NCI-H146 treated with DMSO at 0.1 percent for 48 hours (cell line): Measurements from ENCODE around the gene EYS.

ENCODE experiments used
- DNase-seq: peaks from one replicate; lab custom pipeline; 2025; ENCODE audit not compliant: unreplicated experiment; lab: John Stamatoyannopoulos, UW

The EYS gene

GRCh38 chr6:63716169-63716568, 1990.9 kb downstream of the EYS start:
- DNase-seq, result no peak

GRCh38 chr6:63714091-63714490, 1992.9 kb downstream of the EYS start:
- DNase-seq, result no peak

GRCh38 chr6:63713332-63713731, 1993.7 kb downstream of the EYS start:
- no peak for DNase-seq

DNA sequence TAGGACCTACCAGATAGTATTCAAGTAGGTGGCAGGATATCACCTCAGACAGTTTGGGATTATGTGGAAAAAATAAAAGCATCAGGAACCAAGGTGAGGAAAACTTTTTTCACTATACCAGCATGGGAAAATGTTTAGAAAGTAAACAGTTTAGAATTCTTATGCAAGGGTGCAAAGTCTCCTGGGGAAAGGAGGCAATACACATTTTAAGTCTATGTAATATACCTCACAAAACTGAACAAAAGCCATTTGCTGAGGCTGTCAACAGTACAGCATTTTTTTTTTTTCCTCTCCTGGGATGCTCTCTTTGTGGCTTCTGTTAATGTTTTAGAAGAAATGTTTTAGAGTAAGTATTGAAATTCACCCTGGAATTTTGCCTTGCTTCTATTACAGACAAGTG, 1997.9 kb downstream of the EYS start:
- DNase-seq, result no peak

DNA sequence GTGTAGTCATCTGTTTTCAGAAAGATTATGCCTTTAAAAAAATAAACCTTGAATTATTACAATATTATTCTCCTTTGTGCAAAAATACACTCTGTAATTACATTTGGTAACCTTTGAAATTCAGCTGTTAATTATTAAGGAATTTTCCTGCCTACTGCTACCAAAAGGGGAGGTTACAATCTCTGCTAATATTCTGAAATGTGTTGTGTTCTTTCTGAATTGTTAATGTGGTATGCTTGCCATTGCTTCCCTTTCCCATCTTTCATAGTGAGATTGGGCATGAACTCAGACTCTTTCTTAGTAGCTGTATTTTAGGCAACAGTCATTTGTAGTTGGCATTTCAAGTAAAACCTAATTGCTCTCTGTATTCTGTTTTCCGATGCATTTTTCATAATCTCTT, 1998.4 kb downstream of the EYS start:
- DNase-seq, result no peak

DNA sequence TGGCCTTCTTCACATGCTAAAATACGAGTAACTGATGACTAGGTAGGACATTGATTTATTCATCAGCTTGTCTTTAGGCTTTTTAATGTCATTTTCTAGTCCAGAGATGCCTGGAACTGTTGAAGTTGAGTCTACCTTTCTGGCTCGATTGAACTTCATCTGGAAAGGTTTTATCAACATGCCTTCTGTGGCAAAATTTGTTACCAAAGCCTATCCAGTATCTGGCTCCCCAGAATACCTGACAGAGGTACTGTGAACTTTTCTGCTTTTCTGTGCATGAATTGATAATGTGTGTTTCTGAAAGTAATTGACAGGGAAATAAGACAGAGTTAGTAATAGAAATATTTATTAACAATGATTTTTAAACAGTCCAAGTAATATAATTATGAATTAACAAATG, 2000.4 kb downstream of the EYS start:
- DNase-seq, result no peak

- DNase-seq, result no peak
Observed at GRCh38 chr6:63705707-63706106, 2001.3 kb downstream of the EYS start.

GRCh38 chr6:63690221-63690620, 2016.8 kb downstream of the EYS start:
- DNase-seq, result no peak

DNA sequence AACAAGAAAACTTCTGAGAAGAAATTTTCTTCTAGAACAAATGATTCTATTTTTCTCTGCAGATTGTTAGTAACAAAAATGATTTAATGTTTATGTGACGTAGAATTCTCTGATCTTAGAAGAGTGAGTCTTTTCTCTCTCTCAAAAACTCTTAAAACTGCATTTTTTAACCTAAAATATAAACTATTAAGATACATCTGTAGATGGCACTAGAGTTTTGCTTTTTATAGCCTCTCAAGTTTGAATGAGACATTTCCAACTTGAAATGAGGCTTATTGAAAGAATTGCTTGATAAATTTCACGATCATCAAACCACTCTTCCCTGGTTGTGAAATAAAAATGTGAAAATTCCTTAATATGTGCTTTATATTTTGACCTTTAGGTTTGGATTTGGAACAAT, 2017.6 kb downstream of the EYS start:
- DNase-seq, result no peak

- DNase-seq, result no peak
Observed at GRCh38 chr6:63685446-63686379, 2021.3 kb downstream of the EYS start.

GRCh38 chr6:63683071-63683603, 2023.9 kb downstream of the EYS start:
- DNase-seq, result no peak

- no peak for DNase-seq
Observed at GRCh38 chr6:63677282-63677681, 2029.7 kb downstream of the EYS start.

- no peak for DNase-seq
Observed at GRCh38 chr6:63676412-63677114, 2030.5 kb downstream of the EYS start.

DNA sequence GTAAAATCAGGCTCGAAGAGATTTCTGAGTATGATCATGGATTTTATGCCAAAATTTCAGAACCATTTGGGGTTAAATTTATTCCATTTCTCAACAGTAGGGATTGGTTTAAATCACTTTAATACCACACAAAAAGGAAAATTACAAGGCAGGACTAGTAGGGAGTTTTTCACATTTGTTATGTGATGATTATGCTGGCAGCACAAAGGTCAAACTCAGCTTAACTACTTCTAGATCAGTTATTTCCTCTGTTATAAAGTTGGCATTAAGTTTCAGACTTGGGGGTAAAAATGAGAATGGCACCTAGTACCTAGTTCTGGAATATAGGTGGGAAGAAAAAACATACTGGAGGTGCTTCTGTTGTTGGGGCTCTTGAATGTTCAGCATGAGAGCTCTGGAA, 2031.9 kb downstream of the EYS start:
- no peak for DNase-seq

DNA sequence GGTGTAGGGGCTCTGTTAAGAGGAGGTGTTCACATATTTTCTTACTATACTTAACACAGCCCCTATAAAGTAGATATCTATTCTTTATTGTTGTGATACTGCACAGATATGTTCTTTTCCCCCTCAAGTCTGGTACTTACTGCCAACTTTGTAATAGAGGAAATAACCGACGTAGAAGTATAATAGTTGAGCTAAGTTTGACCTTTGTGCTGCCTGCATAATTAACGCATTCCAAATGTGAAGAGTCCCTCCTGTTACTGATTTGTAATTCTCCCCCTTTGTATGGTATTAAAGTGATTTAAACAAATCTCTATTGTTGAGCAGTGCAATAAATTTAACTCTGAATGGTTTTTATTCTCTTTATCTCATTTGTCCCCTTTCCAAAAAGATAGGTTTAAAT, 2032.4 kb downstream of the EYS start:
- DNase-seq, result no peak

- no peak for DNase-seq
Observed at GRCh38 chr6:63673692-63674091, 2033.3 kb downstream of the EYS start.

DNA sequence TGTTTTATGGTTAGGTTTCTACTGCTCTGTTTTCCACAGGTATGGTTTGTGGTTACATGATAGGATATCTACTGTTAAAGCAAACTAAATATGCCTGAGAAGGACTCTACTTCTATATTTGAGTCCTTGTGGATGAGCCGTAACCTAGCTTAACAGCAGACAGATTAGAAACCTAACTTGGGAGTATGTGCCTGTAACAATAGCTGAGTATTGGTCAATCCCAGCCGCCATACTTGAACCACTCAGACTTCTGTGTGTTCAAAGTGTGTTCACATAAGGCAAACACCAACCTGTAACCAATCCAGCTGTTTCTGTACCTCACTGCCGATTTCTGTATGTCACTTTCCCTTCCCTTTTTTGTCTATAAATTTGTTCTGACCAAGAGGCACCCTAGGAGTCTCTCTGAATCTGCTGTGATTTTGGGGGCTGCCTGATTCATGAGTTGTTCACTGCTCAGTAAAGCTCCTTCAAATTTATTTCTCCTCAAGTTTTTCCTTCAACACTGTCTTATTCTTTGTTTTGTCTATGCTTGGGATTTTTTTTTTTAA, 2034.4 kb downstream of the EYS start:
- DNase-seq, result no peak

DNA sequence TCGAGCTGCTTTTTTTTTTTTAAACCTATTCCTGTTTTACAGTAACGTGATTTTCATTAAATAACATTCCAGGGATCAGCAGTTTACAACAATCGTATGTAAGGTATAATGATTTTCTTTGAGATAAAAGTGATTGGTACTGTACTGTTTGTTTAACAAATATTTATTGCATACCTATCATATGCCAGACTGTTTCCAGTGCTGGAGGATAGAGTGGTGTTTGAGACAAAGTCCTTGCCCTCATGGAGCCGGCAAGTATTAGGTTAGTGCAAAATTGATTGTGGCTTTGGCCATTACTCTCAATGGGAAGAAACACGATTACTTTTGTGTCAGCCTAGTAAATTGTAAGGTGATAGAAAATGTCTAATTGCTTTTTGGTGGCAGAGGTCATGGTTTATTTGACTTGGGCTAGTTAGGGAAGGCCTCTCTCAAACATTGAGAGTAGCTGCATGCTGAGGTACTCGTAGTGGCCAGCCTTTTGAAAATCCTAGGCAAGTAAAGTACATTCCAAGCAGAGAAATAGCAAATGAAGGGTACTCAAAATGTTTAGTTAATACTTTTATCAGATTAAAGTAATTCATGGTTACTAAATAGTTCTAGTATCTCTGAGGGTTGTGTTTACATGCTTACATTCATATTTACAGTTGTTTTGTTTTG, 2035.8 kb downstream of the EYS start:
- no peak for DNase-seq
